ENCODE results near the gene ELMO2. TPM values are rescaled to one million over a fixed set of nuclear protein-coding genes. Genes with fewer than 3 reads are reported as not detected.

The ELMO2 gene
- total RNA-seq, 1 donor from 2014 or later: 45.6 TPM

DNA sequence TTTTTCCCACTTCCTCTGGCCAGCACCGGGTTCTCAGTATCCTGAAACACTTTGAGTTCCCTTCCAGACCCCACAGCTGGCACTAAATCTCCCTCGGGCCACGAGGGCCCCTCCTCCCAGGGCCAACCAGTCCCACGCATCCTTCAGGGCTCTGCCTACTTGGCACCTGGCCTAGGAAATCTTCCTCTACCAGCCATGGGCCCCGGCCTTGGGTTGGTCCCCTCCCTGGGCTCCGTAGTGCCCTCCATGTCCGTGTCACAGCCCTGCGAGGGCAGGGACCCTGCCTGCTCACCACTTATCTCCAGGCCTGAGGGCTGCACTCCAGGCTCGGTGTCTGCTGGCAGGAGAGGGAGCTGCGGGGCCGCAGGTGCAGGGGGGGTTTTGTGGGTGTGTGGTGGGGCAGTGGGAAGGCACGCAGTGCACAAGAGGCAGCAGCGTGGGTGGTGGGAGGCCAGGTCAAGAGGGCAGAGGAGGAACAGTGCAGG, 49.3 kb downstream of the ELMO2 start:
- Mint-ChIP-seq H3K4me1 (peaks cover 57% of the 10 kb centered on the region), H3K27ac (peak overlapping the region; percentile 70), H3K9me3 (no peaks in the 10 kb centered on the region), H3K36me3 (ENCODE audit: low read depth) (peaks cover 61% of the 10 kb centered on the region), H3K27me3 (no peaks in the 10 kb centered on the region), H3K4me3 (no peak overlapping the region)
- intact Hi-C loops (cut with micrococcal nuclease): loop anchor here (5.0 to 10.0 kb wide), 2 partner anchors 385 to 992 kb away; partner anchors contain the start of genes SYS1 and ZNF335
- POLR2A ChIA-PET: interaction anchor here (1.5 to 1.6 kb wide), 2 partner anchors 10 to 49 kb away, joined by 5 to 7 read pairs; partner anchors contain the start of gene ELMO2
- no peak for DNase-seq
- CTCF ChIA-PET: no interaction called here
- TF ChIP-seq, protein P1, sequence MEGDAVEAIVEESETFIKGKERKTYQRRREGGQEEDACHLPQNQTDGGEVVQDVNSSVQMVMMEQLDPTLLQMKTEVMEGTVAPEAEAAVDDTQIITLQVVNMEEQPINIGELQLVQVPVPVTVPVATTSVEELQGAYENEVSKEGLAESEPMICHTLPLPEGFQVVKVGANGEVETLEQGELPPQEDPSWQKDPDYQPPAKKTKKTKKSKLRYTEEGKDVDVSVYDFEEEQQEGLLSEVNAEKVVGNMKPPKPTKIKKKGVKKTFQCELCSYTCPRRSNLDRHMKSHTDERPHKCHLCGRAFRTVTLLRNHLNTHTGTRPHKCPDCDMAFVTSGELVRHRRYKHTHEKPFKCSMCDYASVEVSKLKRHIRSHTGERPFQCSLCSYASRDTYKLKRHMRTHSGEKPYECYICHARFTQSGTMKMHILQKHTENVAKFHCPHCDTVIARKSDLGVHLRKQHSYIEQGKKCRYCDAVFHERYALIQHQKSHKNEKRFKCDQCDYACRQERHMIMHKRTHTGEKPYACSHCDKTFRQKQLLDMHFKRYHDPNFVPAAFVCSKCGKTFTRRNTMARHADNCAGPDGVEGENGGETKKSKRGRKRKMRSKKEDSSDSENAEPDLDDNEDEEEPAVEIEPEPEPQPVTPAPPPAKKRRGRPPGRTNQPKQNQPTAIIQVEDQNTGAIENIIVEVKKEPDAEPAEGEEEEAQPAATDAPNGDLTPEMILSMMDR (IDR thresholded peaks at IDR 0.05): no peak
- ATAC-seq (ENCODE audit: low read depth): no peak

DNA sequence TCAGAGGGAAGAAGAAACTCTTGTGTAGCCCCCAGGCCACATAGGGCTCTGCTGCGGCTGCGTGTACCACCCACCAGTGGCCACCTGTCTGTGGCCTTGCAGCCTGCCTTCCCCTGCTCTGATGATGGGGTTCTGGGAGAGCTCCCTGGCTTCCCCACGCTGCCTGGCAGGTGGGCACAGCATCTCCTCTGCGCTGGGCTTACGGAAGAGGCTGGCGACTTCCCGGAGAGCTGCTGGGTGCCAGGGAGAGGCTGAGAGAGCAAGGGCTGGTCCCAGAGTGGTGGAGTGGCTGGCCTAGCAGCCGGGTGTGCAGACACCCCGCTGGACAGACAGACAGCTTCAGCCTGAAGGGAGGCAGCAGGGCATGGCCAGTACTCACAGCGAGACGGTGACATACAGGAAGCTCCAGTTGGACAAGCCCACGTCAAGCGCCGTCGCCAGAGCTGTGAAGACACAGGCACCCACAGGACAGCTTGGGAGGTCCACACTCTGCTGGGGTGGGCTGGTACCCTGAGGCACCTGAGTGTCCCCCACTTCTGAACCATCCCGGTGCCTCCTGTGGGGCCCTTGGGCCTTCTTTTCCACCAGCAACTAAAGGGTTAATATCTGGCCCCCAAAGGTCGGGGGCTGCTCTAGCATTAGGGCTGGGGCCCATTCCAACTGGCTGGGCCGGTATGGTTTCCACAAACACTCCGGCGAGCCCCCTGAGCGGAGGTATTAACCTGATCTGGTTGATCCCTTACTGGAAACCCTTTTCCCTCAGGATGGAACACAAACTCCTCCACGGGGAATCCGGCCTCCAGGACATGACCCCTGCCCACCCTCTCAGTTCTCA, 50.0 kb downstream of the ELMO2 start:
- TF ChIP-seq, protein P1 (IDR thresholded peaks at IDR 0.05): no peak
- H3K36me3 Mint-ChIP-seq (ENCODE audit: low read depth): peaks cover 60% of the 10 kb centered on the region
- intact Hi-C loops (cut with micrococcal nuclease): loop anchor here (5.0 to 10.0 kb wide), 2 partner anchors 384 to 992 kb away; partner anchors contain the start of genes SYS1 and ZNF335
- CTCF ChIA-PET: no interaction called here
- ATAC-seq (ENCODE audit: low read depth) (no peak), DNase-seq (no peak)
- no peak overlapping the region for H3K27ac Mint-ChIP-seq
- H3K4me3 Mint-ChIP-seq: no peak overlapping the region
- peaks cover 52% of the 10 kb centered on the region for H3K4me1 Mint-ChIP-seq
- no peaks in the 10 kb centered on the region for H3K9me3 Mint-ChIP-seq
- POLR2A ChIA-PET: interaction anchor here (1.5 to 1.6 kb wide), 2 partner anchors 9 to 50 kb away, joined by 5 to 7 read pairs; partner anchors contain the start of gene ELMO2
- H3K27me3 Mint-ChIP-seq: no peaks in the 10 kb centered on the region

DNA sequence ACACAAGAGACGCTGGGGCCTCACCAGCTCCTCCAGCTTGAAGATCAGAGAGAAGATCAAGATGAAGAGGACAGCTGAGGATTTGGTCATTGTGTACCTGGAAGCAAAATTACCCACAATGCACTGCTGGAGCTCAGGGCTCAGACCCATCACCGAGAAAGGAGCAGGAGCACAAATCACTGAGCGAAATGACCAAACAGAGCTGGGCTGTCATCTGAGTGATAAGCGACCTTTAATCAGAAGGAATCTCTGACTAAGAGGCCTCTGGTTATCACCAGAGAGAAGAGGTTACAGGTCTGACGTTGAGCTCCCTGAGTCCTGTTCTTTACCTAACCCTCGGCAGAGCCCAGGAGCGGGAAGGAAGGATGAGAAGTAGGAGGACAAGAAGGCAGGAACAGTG, 50.6 kb downstream of the ELMO2 start:
- TF ChIP-seq, protein P1 (IDR thresholded peaks at IDR 0.05): no peak
- ChIA-PET POLR2A (interaction anchor here (1.5 to 1.6 kb wide), 2 partner anchors 9 to 51 kb away, joined by 5 to 7 read pairs; partner anchors contain the start of gene ELMO2), CTCF (no interaction called here)
- DNase-seq: no peak
- intact Hi-C loops (cut with micrococcal nuclease): loop anchor here (5.0 to 10.0 kb wide), 2 partner anchors 383 to 991 kb away; partner anchors contain the start of genes SYS1 and ZNF335
- Mint-ChIP-seq H3K36me3 (ENCODE audit: low read depth) (peaks cover 59% of the 10 kb centered on the region), H3K27ac (peak overlapping the region; percentile 50), H3K4me1 (peaks cover 52% of the 10 kb centered on the region), H3K27me3 (no peaks in the 10 kb centered on the region), H3K9me3 (no peaks in the 10 kb centered on the region), H3K4me3 (no peak overlapping the region)
- no peak for ATAC-seq (ENCODE audit: low read depth)

DNA sequence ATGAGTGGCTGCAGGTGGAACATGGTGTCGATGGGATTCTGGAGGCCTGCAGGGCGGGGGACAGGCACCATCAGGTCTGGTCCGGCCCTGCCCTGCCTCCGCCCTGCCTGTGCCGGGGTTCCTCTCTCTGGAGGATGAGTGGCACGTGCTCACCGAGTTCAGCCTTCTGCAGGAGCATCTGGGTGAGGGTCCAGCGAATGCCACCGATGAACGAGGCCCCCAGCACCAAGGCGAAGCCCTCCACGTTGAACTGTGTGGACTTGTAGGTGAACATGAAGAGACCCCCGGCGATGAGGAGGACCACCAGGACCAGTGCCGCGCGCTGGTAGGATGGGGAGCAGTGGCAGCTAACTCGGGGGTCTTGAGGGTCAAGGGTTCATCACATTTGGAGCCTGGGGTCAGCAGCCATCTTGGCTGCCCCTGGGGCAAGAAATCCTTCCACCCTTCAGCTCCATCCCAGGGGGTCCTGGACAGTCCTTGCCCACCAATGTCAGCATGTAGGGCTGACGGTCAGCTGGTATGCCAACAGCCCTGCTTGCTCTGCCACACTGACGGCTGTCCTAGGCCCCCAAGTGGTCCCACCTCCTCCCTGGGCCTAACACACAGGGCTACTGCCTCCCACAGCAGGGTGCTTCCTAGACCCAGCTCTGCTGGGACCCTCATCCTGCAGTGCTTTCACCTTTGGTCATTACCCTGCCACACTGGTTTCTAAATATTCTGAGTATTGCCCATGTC, 51.3 kb downstream of the ELMO2 start:
- TF ChIP-seq, protein P1 (IDR thresholded peaks at IDR 0.05): no peak
- H3K27ac Mint-ChIP-seq: peak overlapping the region; percentile 19

More for the DNA sequence above, 51.3 kb downstream of the ELMO2 start:
- ATAC-seq (ENCODE audit: low read depth) (no peak), DNase-seq (no peak)
- ChIA-PET POLR2A (interaction anchor here (1.5 kb wide), 1 partner anchor 8 kb away, joined by 7 read pairs; no protein-coding TSS in a partner anchor), CTCF (no interaction called here)
- Mint-ChIP-seq H3K27me3 (no peaks in the 10 kb centered on the region), H3K4me3 (no peak overlapping the region), H3K4me1 (peaks cover 55% of the 10 kb centered on the region), H3K9me3 (no peaks in the 10 kb centered on the region), H3K36me3 (ENCODE audit: low read depth) (peaks cover 64% of the 10 kb centered on the region)
- intact Hi-C loops (cut with micrococcal nuclease): loop anchor here (5.0 to 10.0 kb wide), 2 partner anchors 383 to 990 kb away; partner anchors contain the start of genes SYS1 and ZNF335

Measured in activated B cell treated with CpG ODN at 0.5 μM for 24 hours (primary cell).